ENCODE measurements around the gene DCX.

DNA sequence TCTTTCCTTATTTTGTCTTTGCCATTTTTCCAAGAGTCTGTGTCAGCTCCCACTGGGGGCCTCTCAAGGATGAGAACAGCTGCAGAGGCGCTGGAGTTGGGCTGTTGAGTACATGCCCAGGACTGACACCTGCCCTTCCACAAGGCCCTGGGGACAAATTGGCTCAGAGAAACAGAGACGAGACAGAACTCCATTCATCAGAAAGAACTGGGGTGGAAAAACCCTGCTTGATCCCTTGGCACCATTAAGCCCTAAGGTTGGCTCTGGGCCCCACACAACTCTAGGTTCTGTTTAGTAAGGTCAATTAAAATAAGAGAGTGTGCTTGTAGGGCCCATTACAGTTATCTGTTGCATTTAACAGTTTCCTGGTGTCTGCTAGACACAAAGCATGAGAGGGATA, 63.6 kb downstream of the DCX start:
- TF ChIP-seq USF2 (IDR thresholded peaks at IDR 0.05; ENCODE audit: low read depth, low read length) (no peak), POLR2A (IDR thresholded peaks at IDR 0.05; ENCODE audit: low read depth, low read length) (no peak), RCOR1 (IDR thresholded peaks at IDR 0.05; ENCODE audit: insufficient replicate concordance, low read length) (no peak), MXI1 (IDR thresholded peaks at IDR 0.05; ENCODE audit: borderline replicate concordance, low read depth, low read length) (no peak), RAD21 (IDR thresholded peaks at IDR 0.05; ENCODE audit: low read length) (no peak), CEBPB (IDR thresholded peaks at IDR 0.05; ENCODE audit: low read depth, low read length) (no peak), MAFK (IDR thresholded peaks at IDR 0.05; ENCODE audit: low read depth, low read length) (no peak), RFX5 (IDR thresholded peaks at IDR 0.05; ENCODE audit: low read depth, low read length) (no peak), CHD1 (IDR thresholded peaks at IDR 0.05; ENCODE audit: low read depth, low read length) (no peak), BHLHE40 (IDR thresholded peaks at IDR 0.05; ENCODE audit: low read depth, low read length) (no peak), NFE2L2 (IDR thresholded peaks at IDR 0.05; ENCODE audit: low read depth, low read length) (no peak)
- TF ChIP-seq, protein P1, sequence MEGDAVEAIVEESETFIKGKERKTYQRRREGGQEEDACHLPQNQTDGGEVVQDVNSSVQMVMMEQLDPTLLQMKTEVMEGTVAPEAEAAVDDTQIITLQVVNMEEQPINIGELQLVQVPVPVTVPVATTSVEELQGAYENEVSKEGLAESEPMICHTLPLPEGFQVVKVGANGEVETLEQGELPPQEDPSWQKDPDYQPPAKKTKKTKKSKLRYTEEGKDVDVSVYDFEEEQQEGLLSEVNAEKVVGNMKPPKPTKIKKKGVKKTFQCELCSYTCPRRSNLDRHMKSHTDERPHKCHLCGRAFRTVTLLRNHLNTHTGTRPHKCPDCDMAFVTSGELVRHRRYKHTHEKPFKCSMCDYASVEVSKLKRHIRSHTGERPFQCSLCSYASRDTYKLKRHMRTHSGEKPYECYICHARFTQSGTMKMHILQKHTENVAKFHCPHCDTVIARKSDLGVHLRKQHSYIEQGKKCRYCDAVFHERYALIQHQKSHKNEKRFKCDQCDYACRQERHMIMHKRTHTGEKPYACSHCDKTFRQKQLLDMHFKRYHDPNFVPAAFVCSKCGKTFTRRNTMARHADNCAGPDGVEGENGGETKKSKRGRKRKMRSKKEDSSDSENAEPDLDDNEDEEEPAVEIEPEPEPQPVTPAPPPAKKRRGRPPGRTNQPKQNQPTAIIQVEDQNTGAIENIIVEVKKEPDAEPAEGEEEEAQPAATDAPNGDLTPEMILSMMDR (conservative IDR thresholded peaks at IDR 0.05; ENCODE audit: low read depth, low read length) = no peak

Data from IMR-90 (cell line).